ENCODE results near the gene NEO1.

GRCh38 chr15:73053398-73053723 is 1.1 kb downstream of the NEO1 start:
- TF ChIP-seq ZHX2 (IDR thresholded peaks at IDR 0.05; ENCODE audit: low read depth) = no peak
- no peak for TF ChIP-seq ZHX2 (CRISPR knock-in tag; IDR thresholded peaks at IDR 0.05; ENCODE audit: borderline replicate concordance)
- no peak for TF ChIP-seq HIVEP1 (CRISPR knock-in tag; IDR thresholded peaks at IDR 0.05)
- no peak for TF ChIP-seq ATF4 (CRISPR knock-in tag; IDR thresholded peaks at IDR 0.05)
- TF ChIP-seq CTCF (CRISPR knock-in tag; IDR thresholded peaks at IDR 0.05) = no peak
- TF ChIP-seq ZSCAN31 (CRISPR knock-in tag; IDR thresholded peaks at IDR 0.05; ENCODE audit: low read depth) = no peak
- no peak for TF ChIP-seq CHD2 (IDR thresholded peaks at IDR 0.05; ENCODE audit: low read depth, low read length)
- TF ChIP-seq PRDM10 (CRISPR knock-in tag; IDR thresholded peaks at IDR 0.05; ENCODE audit: low read depth) = no peak
- no peak for TF ChIP-seq TARDBP (CRISPR knock-in tag; IDR thresholded peaks at IDR 0.05)
- TF ChIP-seq MYNN (CRISPR knock-in tag; IDR thresholded peaks at IDR 0.05; ENCODE audit: low read depth) = no peak
- TF ChIP-seq HDAC2 (CRISPR knock-in tag; IDR thresholded peaks at IDR 0.05) = no peak
- TF ChIP-seq STAG1 (CRISPR knock-in tag; IDR thresholded peaks at IDR 0.05) = no peak
